ENCODE data around the gene DYNLT5. TPM values are rescaled to one million over a fixed set of nuclear protein-coding genes. Genes with fewer than 3 reads are reported as not detected.
"Not testable (repeated sequence)": the region's sequence is repeated elsewhere in the genome, so short reads cannot be mapped to it uniquely, and the experiment has no call there.

Gene DYNLT5
- total RNA-seq, 1 donor from 2014 or later, result not detected

- no peak overlapping the region for H3K4me3 ChIP-seq (ENCODE audit: low read depth, low read length)
- no peak for TF ChIP-seq CTCF (conservative IDR thresholded peaks at IDR 0.05; ENCODE audit: low read depth, low read length)
- no peak for DNase-seq (ENCODE audit: low read depth)
Measured at GRCh38 chr1:66787641-66788040, 35.4 kb downstream of the DYNLT5 start.

- no peak for DNase-seq (ENCODE audit: low read depth)
- TF ChIP-seq CTCF (conservative IDR thresholded peaks at IDR 0.05; ENCODE audit: low read depth, low read length), result no peak
- H3K4me3 ChIP-seq (ENCODE audit: low read depth, low read length), result no peak overlapping the region
Measured at GRCh38 chr1:66788231-66788939, 36.1 kb downstream of the DYNLT5 start.

DNA sequence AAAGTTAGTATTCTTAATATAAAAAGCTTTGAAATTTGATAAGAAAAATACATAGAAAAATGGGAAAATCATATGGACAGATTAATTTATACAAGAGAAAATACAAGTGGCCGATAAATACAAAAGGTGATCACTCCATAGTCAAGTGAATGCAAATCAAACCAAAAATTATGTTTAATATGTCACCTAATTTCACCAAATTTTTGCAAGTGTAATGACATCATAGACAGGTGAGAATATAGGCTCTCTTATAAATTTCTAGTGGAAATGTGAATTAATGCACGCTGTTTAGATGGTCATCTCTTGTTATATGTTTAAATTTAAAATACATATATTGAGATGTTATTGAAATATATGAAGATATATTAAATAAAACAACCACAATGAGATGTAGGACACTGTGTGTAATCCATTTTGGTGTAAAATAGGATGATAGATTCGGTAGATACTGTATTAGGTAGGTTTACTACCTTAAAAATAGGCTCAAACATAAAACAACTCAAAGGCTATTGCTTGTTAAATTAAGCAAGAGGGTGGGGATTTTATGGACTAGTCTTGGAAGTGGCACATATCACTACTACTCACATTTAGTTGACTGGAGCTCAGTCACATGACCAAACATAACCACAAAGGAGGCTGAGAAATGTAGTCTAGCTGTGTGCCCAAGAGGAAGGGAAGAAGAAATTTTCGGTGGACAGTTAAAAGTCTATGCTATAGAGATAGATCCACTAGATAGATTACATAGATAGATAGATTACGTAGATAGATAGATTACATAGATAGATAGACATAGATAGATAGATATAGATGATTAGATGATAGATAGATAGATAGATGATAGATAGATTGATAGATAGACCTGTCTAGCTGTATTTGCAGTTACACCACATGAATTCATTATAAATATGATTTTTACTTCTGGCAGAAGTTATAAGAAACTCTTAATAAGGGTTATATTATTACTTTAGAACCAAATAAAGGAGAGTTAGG, 39.7 kb downstream of the DYNLT5 start:
- TF ChIP-seq CTCF (conservative IDR thresholded peaks at IDR 0.05; ENCODE audit: low read depth, low read length), result no peak
- no peak for DNase-seq (ENCODE audit: low read depth)
- H3K4me3 ChIP-seq (ENCODE audit: low read depth, low read length), result no peak overlapping the region

DNA sequence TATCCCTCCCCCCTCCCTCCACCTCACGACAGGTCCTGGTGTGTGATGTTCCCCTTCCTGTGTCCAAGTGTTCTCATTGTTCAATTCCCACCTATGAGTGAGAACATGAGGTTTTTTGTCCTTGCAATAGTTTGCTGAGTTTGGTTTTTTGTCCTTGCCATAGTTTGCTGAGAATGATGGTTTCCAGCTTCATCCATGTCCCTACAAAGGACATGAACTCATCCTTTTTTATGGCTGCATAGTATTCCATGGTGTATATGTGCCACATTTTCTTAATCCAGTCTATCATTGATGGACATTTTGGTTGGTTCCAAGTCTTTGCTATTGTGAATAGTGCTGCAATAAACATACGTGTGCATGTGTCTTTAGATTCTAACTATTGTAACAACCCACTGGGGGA, 43.6 kb downstream of the DYNLT5 start:
- H3K4me3 ChIP-seq (ENCODE audit: low read depth, low read length); DNase-seq (ENCODE audit: low read depth): not testable (repeated sequence)

DNA sequence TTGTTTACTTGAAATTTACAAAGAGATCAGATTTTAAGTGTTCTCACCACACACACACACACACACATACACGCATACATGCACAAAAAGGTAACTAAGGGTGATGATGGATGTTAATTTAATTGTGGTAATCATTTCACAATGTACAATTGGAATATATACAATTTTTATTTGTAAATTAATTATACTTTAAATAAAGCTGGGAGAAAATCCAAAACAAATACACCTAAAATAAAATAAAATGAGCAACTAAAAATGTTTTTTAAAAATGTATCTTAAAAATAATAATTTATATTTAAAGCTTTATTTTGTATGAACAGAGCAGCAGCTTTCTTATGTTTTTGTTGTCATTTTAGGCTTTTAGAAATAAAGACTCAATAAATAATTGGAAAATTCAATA, 57.0 kb downstream of the DYNLT5 start:
- no peak overlapping the region for H3K4me3 ChIP-seq (ENCODE audit: low read depth, low read length)
- DNase-seq (ENCODE audit: low read depth), result no peak
- TF ChIP-seq CTCF (conservative IDR thresholded peaks at IDR 0.05; ENCODE audit: low read depth, low read length), result no peak

DNA sequence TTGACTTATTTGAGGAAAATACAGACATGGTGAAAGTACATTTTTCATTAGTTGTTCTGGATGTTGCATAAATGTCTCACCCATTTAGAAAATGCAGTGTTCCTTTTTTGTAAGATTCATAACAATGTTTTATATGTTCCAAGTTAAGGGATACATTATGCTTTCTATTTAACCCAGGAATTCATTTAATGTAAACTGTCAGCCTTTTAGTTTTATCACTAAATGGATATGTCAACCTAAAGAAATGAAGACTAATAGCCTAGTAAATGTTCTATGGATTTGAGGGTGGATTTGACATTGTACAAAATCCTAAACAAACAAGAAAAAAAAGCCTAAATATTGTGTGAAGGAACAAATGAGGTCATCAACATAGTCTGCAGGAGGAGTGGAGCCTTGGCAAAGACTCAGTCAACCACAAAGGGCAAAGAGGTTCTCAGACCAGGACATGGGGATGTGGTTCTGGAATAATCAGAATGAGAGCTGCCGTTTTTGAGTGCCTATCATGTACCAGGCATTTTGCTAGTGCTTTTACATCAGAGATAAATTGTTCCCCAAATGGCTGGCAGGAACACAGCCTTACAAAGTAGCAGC, 57.6 kb downstream of the DYNLT5 start:
- TF ChIP-seq CTCF (conservative IDR thresholded peaks at IDR 0.05; ENCODE audit: low read depth, low read length), result no peak
- DNase-seq (ENCODE audit: low read depth), result peak; percentile 18
- no peak overlapping the region for H3K4me3 ChIP-seq (ENCODE audit: low read depth, low read length)

DNA sequence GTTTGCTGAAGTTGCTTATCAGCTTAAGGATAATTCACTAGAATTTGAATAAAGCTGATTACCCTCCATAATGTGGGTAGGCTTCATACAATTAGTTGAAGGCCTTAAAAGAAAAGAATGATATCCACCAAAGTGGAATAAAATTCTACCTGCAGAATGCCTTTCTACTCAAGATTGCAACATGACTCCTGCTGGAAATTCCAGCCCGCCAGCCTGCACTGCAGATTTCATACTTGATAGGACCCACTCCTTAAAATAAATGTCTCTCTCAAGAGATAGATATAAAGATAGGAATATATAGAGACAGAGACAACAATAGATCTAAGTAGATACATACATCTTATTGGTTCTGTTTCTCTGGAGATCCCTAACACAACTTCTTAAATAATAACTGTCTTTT, 72.5 kb downstream of the DYNLT5 start:
- no peak for DNase-seq (ENCODE audit: low read depth)
- no peak overlapping the region for H3K4me3 ChIP-seq (ENCODE audit: low read depth, low read length)
- no peak for TF ChIP-seq CTCF (conservative IDR thresholded peaks at IDR 0.05; ENCODE audit: low read depth, low read length)

Data from epithelial cell of proximal tubule (primary cell).